GM21528 (cell line): ENCODE measurements around the gene SAFB2.
"Not testable (repeated sequence)": the region's sequence is repeated elsewhere in the genome, so short reads cannot be mapped to it uniquely, and the experiment has no call there.

Experiments used
- ATAC-seq: cut with Tn5 transposase; IDR thresholded peaks from one replicate; pipeline ENCODE4 v1.9.1; 2021; ENCODE audit warnings: mild to moderate bottlenecking, moderate library complexity; ENCODE audit not compliant: unreplicated experiment, low FRiP score

Gene SAFB2

DNA sequence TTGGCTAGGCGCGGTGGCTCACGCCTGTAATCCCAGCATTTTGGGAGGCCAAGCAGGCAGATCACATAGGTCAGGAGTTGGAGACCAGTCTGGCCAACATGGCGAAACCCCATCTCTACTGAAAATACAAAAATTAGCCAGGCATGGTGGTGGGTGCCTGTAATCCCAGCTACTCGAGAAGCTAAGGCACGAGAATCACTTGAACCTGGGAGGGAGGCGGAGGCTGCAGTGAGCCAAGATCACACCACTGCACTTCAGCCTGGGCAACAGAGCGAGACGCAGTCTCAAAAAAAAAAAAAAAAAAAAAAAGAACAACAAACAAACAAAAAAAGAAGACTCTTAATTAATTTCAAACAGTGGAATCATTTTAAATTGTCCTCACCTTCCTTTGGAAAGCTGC lies 13.8 kb downstream of the SAFB2 start:
- not testable (repeated sequence) for ATAC-seq

DNA sequence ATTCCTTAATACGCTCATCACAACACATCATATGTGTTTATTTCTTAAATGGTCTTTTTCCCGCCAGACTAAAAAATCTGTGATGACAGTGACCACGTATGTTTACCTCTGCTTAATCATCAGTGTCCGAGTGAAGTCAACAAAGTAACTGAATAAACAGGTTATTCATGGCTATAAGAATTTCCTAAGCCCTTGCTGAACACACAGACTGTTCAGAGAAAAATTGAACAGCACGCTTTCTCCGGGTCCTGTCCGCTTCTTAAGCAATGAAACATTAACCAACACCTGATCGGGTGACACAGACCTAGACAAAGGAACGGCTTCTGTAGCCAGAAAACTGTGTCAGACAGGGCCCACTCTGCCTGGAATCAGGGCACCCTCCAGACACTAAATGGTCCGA lies 14.3 kb downstream of the SAFB2 start:
- ATAC-seq: no peak

DNA sequence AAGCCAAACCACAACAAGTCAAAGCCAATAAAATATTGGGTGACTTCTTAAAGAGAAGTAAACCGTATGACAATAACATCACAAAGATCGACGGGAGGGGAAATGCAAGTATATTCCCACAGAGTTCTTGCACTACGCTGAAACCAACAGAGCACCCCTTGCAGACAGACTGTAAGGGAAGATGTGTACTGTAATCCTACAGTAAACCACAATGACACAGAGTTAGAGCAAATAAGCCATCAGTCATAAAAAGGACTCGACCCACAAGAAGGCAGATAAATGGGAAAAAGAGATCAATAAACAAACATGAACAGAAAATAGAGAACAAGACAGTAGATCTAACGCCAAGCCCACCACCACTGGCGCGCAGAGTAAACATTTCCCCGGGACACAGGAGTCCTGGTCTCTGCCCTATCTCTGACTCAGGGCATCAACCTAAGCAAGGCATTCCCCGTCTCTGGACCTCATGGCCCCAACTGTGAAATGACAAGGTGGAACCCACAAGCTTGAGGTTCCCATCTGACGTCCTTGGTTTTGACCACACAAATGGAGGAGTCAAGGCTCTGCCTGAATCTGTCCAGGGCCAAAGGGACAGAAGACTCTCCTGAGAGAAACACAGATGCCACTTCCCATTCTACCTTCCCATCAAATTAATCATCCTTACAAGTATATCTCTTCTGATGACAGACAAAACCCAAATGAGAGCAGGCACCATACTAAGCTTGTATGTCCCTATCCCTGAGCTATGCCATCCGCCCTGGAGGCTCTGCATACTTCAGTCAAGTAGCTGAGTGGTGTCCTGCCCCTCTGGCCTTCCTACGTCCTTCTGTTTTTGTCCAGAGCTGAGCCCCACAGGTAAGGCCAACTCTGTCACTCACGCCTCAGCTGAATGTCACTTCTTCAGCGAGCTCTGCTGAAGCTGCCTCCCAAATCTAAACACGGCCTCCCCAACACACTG lies 15.0 kb downstream of the SAFB2 start:
- no peak for ATAC-seq

DNA sequence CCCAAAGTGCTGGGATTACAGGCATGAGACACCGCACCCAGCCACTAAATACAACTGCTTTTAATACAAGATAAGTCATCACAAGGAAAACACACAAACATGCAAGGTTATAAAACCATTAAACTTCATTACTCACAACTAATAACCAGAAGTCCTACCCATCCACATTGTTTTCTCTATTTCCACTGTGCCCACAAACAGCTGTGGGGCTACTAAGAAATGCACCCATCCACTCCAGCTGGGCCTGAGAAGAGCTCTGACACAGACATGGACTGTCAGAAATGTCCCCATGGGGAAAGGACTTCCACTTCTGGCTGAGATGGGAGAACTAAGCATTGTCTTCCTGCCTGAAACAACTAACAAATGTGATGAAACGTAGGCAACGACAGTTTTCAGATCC lies 17.2 kb downstream of the SAFB2 start:
- no peak for ATAC-seq

DNA sequence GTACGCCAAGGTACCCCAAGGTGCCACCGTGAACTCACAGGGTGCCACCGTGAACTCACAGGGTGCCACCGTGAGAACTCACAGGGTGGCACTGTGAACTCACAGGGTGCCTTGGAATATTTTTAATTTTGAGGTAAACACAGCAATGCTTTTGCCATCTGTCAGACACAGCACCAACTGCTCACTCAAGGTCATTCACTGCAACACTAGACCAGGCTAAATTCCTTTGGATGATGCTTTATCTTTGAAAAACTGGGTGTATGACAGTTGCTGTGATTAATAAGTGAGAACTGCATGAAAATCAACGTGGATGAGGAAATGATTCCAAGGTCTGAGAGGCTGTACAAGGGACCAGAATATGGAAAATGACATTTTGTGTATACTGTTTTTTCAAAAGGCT lies 18.9 kb downstream of the SAFB2 start:
- ATAC-seq: no peak

DNA sequence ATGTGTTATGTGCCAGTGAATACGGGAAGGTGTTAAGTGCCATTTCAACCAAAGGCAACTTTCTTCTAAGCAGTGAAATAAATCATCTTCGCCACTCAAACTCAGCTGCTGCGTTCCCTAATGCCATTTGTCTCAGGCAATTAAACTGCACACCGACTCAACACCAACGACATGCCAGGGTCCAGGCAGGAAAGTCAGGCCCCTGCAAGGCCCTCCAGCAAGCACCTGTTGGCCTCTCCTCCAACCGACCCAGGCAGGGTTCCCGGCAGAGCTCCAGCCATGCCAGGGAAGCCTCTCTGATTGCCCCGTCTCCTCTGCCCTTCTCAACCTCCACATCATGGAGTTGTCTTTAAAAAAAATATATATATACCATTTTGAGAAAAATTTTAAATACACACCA lies 21.8 kb downstream of the SAFB2 start:
- ATAC-seq: no peak

DNA sequence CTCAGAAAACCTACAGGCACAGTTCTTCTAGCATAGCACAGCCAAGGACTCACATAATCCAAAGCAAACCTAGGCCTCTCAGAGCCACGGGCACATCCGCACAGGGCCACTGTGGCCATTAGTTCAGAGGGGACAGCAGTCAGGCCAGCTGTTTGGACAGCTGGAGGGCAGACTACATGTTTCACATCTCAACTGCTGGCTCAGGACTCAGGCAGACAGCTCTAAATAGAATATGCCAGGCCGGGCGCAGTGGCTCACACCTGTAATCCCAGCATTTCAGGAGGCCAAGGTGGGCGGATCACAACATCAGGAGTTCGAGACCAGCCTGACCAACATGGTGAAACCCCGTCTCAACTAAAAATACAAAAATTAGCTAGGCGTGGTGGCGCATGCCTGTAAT lies 26.8 kb downstream of the SAFB2 start:
- ATAC-seq: no peak

DNA sequence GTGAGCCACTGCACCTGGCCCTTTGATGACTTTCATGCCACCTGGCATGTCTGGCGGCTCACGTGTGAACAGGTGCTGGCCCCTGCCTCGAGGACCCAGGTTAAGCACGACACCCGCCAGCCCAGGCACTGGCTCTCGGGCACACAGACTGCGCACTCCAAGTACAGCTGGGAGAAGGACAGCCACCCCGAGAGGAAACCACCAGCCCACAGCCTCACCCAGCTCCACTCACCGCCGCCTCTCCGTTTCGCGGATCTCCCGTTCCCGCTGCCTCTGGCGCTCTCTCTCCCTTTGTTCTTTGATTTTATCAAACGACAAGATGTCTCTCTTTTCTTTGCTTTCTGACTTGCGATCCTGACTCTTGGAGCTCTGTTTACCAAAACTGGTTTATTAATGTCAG lies 27.4 kb downstream of the SAFB2 start:
- no peak for ATAC-seq

DNA sequence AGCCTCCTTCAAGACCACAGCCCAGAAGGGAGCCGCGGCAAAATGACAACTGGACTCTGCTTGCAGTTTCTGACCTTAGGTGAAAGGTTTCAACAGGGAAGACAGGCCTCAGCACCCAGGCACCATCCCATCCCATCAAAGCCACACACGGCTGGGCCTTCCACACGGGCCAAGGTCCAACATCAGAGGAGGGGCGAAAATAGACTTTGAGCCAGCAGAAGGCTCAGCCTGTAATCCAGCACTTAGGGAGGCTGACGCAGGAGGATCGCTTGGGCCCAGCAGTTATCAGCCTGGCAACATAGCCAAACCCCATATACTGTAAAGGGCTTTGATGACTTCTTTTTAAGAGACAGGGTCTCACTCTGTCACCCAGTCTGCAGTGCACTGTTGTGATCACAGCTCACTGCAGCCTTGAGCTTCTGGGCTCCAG lies 28.0 kb downstream of the SAFB2 start:
- ATAC-seq: no peak

DNA sequence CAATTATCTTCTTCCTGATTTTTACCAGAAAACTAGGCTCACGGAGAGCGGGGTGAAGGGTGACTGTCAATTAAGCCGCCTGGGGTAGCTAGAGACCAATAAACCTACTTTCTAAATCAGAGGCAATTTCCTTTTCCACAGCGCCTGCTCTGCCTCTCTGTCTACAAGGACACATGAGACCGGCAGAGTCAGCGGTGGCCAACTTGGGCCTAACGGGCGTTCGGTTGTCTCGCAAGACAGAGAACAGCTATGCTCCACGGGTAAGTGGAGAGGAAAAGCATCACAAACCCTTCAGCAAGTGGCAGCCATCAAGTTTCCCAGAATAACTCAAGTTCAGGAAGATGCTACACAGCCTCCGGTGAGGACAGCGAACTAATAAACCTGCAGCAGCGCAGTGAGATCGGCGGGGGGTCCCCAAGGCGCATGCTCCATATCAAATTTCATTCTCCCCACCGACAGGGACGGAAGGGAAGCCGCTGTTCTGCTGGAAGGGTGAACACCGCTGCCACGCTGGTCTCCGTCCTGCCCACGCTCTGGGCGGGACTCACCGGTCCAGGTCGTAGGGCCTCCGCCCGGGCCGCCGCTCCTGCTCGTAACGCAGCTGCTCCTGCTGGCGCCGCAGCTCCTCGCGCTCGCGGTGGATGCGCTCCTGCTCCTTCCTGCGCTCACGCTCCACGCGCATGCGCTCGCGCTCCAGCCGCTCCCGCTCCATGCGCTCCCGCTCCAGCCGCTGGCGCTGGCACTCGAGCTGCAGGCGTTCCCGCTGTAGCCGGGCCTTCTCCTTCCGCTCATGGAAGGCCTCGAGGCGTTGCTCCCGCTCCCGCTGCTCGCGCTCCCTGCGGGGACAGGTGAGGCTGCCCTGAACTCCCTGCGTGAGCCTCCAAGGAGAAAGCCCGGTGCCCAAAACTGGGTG lies 29.0 kb downstream of the SAFB2 start:
- ATAC-seq: no peak

DNA sequence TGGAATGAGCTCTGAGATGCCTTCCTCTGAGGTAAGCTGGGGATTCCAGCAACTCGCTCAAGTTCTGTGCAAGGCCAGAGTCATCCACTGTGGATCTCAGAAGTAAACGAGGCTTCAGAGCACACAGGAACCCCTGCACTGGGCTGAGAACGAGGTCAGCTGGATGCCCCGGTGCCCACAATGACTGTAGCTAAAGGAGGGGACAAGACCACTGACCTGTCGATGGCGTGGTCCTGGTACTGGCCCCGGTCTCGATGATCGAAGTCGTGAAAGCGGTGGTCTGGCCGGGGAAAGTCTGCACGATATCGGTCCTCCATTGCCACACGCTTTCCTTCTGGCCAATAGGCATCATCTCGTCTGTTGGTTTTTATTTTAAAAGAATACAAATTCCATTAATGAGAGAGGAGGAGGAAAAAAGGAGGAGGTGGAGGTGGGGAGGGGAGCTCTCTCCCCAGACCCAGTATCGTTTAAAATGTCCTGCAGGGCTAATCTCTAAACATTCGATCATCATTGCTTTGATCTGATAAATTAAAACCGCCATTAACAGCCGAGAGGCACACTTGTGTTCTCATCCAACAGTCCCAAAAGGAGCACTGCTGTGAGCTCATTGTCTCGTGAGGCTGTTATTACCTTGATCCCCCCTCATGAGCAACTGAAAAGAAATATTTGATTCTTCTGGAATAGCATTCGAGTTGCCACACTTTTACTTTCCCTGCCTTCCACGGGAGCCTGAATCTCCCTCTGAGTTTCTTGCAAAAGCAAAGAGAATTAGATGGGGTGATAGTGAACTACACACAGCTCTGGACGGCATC lies 29.8 kb downstream of the SAFB2 start:
- ATAC-seq: no peak

DNA sequence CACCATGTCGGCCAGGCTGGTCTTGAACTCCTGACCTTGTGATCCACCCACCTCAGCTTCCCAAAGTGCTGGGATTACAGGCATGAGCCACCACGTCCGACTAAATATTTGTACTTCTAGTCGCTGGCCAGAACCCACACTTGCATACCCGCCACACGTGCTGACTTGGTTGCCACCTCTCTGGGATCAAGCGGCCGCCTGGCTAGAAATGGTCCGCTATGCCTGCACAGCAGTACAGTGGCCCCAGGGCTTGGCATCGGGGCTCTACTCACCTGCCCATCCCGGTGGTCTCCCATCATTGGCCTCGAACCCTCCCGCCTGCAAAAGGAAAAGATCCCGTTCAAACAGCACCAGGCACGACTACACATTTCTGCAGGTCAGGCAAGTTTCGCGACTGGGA lies 31.1 kb downstream of the SAFB2 start:
- ATAC-seq: no peak

DNA sequence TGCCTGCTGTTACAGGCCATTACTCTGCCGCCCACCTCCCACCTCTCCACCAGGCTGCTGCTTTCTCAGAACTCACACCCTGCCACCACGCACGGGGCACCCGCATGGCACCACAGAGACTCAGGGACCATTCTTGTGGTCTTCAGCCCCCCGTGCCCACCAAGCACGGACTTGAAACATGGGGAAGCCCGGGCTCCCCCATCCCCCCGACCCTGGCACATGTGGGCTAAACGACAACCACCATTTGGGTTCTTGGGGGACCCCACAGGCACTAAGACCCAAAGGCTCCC lies 31.8 kb downstream of the SAFB2 start:
- ATAC-seq: no peak

DNA sequence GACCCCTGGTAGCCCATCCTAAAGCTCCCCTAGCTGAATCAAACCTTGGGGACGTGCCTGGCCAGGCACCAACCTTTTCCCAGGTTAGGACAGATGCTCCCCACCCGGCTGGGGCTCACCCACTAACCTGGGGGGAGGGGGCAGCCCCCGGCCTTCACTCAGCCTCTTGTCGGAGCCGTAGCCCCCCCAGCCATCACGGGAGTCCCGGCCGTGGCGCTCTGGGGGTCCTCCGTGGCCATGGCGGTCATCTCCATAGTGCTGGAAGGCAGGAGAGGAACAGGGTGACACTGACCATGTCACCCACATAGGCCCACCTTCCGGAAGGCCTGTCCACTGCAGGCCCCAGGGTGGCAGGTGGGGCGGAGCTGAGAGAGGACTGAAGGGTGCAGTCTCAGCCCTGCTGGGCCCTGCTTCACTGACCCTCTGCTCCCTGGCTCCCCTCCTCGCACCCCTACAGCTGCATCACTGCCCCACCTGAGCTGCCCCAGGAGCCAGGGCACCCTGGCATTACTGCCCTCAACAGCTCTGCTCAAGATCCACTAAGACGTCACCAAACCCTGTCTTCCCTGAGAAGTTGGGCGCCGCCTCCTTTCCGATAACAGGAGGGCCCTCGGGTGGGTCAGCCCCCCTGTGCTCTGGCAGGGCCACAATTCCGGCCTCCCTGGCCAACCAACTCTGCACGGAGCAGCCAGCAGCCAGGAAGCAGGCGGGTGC lies 32.3 kb downstream of the SAFB2 start:
- ATAC-seq: no peak

DNA sequence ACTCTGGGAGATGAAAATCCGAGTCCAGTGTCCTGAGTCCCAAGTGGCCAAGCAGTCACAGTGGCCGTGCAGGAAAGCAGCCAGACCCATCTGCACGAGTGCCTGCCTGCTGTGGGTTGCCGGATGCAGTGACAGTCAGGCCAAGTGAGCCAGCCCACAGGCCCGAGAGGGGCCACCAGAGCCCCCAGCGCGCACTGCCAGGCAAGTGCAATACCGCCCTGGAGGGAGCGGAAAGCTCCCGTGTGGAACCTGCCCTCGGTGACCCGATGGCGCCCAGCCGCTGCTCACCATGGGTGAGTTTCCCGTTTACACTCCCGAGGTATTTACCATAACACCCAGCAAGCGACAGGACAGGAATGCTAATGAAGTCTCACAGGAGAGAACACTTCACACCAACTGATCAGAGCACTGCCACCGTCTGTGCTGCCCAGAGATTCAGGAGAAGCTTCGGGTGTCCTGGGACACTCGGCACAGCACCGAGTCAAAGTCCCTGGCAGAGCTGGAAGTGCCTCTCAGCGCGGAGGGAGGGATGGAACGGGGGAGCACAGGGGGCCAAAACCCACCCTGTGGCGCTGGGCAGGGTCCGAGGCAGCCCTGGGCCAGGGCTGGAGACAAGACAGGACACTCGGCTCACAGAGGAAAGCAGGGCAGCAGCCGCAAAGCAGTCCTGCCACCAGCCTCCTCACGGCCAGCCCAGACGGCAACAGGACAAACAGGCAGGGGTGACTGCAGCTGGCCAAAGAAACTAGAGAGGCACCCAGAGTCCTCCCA lies 33.5 kb downstream of the SAFB2 start:
- no peak for ATAC-seq

DNA sequence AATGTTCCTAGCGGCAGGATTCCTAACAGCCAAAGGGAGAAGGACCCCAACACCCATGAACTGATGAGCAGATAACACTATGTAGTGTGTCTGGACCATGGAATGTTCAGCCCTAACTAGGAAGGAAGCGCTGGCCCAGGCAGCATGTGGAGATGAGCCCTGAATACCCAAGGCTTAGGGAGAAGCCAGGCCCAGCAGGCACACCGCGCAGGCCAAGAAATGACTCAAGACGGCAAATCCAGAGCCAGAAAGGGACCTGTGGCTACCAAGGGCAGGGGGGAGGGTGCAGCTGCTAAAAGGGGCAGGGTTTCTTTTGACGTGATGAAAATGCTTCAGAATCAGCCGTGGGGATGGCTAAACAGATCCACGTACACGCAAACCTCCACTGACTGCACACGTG lies 34.1 kb downstream of the SAFB2 start:
- ATAC-seq: no peak

DNA sequence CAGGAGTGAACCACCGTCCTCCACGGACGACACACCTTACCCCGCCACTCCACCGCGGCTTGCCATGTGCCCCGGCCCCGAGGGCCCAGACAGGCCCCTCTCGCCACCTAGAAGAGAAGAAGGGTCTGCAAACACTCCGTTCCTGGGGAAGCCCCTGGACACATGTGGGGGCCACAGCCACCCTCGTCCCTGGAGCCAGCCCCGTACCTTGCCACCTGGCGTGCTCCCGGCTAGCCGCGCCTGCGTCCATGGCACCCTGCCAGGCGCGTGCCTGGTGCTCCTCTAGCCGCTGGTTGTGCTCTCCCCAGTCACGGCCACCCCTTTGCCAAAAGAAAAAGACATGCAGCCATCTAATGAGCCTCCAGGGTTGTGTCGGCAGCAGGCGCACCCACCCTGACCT lies 34.9 kb downstream of the SAFB2 start:
- no peak for ATAC-seq

DNA sequence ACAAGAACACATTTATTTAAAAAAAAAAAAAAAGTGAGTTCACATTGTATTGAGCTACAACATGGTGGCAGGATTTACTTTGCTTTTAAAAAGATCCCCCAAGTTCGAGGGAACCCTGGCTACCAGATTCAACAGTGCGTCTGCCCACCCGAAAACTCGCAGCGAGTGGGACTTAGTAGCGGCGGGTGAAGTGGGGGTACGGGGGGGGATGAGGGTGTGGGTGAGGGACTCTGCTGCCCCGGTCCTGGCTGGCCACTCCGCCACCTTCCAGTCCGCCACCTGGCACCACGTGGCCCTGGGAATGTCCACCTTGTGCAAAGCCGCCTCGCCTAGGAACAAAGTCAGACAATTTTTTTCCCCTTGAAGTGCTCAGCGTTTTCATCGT lies 35.5 kb downstream of the SAFB2 start:
- no peak for ATAC-seq

DNA sequence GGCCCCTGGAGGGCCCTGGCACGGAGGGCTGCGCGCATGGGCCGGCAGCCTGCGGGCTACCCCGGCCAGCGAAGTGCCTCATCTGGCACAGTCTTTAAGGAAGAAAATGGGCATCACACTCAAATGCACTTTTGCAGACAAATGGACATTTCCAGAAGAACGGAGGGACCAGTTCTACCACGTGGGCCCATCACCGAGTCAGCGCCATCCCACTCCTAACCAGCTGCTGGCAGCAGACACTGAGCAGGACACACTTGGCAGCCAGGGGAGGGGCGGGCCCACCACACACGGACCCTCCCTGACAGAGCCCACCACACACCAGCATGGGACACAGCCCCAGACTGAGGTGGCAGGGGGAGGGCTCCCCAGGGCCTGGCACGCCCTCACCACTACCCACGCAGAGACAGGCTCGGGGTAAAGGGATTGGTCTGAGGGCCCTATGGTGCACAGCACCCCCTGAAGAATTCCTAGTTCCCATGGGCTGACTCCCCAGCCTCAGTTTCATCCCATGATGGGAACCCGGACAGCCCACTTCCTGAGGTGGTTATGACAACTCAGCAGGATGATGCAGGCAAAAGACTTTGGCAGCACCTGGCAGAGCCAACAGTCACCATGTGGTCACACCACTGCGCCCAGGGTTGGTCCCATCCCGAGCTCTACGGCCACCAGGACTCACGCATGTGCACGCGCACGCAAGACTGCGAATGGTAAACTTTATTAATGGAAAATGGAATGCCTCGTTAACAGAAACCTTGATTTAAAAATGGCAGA lies 36.1 kb downstream of the SAFB2 start:
- ATAC-seq: no peak
